WTC11 (cell line): ENCODE results near the gene OTUD7B.

Experiments used
- SMAD3 ChIP-seq: sonication (generic); formaldehyde crosslinking; IDR thresholded peaks from 2 replicates; pipeline ENCODE4 v1.8.0; 2022; ENCODE audit warnings: missing genetic modification reagents, mild to moderate bottlenecking, borderline replicate concordance
- TF ChIP-seq, protein P1 (sequence below): fragments of 200-600 bp; IDR thresholded peaks from 2 replicates; pipeline ENCODE4 v1.8.0; 2022; ENCODE audit warnings: antibody characterized with exemption
- TF ChIP-seq, protein P2 (sequence below): sonication (generic); formaldehyde crosslinking; conservative IDR thresholded peaks from 2 replicates; pipeline ENCODE4 v1.8.1; 2022; ENCODE audit warnings: mild to moderate bottlenecking, missing genetic modification reagents
- TF ChIP-seq, protein P3 (sequence below): sonication (generic); formaldehyde crosslinking; IDR thresholded peaks from 2 replicates; pipeline ENCODE4 v1.8.1; 2023; ENCODE audit warnings: mild to moderate bottlenecking, missing genetic modification reagents, moderate library complexity
- TF ChIP-seq, protein P4 (sequence below): sonication (generic); formaldehyde crosslinking; IDR thresholded peaks from 2 replicates; pipeline ENCODE4 v1.8.0; 2022; ENCODE audit warnings: mild to moderate bottlenecking, missing genetic modification reagents

DNA sequence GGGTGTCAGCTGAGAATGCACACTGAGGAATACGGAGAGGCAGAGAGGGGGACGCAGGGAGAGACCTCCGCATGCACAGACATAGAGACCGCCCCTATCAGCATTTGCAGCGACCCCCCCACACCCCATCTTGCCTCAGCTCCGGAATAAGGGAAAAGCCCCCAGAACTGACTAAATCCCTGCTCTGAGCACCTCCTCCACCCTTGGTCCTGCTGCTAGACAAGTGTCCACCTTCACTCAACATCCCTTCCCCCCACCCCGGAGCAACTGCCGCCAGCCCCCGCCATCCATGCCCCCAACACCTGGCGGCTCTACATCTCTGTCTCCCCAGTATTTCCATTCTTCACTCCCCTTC lies 93.7 kb downstream of the OTUD7B start:
- TF ChIP-seq, protein P1, sequence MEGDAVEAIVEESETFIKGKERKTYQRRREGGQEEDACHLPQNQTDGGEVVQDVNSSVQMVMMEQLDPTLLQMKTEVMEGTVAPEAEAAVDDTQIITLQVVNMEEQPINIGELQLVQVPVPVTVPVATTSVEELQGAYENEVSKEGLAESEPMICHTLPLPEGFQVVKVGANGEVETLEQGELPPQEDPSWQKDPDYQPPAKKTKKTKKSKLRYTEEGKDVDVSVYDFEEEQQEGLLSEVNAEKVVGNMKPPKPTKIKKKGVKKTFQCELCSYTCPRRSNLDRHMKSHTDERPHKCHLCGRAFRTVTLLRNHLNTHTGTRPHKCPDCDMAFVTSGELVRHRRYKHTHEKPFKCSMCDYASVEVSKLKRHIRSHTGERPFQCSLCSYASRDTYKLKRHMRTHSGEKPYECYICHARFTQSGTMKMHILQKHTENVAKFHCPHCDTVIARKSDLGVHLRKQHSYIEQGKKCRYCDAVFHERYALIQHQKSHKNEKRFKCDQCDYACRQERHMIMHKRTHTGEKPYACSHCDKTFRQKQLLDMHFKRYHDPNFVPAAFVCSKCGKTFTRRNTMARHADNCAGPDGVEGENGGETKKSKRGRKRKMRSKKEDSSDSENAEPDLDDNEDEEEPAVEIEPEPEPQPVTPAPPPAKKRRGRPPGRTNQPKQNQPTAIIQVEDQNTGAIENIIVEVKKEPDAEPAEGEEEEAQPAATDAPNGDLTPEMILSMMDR, result no peak
- TF ChIP-seq, protein P2, sequence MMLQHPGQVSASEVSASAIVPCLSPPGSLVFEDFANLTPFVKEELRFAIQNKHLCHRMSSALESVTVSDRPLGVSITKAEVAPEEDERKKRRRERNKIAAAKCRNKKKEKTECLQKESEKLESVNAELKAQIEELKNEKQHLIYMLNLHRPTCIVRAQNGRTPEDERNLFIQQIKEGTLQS (CRISPR knock-in tag), result no peak
- TF ChIP-seq, protein P3, sequence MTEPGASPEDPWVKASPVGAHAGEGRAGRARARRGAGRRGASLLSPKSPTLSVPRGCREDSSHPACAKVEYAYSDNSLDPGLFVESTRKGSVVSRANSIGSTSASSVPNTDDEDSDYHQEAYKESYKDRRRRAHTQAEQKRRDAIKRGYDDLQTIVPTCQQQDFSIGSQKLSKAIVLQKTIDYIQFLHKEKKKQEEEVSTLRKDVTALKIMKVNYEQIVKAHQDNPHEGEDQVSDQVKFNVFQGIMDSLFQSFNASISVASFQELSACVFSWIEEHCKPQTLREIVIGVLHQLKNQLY (CRISPR knock-in tag), result no peak
- TF ChIP-seq SMAD3 (CRISPR knock-in tag), result no peak
- TF ChIP-seq, protein P4, sequence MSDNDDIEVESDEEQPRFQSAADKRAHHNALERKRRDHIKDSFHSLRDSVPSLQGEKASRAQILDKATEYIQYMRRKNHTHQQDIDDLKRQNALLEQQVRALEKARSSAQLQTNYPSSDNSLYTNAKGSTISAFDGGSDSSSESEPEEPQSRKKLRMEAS (CRISPR knock-in tag), result no peak
